Cardiac muscle cell (in vitro differentiated cells and primary cell): Measurements from ENCODE around the gene RBM24. TPM values are rescaled to one million over a fixed set of nuclear protein-coding genes. Genes with fewer than 3 reads are reported as not detected.

Source experiments
- DNase-seq, 2 donors: peaks; one replicate each; pipeline versions ENCODE4 v3.0.0 to v3.0.0-alpha.2; 2010 to 2017; ENCODE audit warnings: low read depth in 1 of 2, low spot score in 1 of 2
- H3K27ac ChIP-seq: fragments of 200-600 bp; sonication (generic); 2 replicates; pipeline ENCODE4 v1.5.1; 2016
- H3K27me3 ChIP-seq: fragments of 200-600 bp; sonication (generic); 2 replicates; pipeline ENCODE4 v1.6.0; 2016; ENCODE audit warnings: control low read depth
- H3K36me3 ChIP-seq: fragments of 200-600 bp; sonication (generic); 2 replicates; pipeline ENCODE4 v1.5.1; 2016; ENCODE audit warnings: control low read depth
- H3K4me1 ChIP-seq: fragments of 200-600 bp; sonication (generic); 2 replicates; pipeline ENCODE4 v1.8.1; 2017; ENCODE audit warnings: low read depth, mild to moderate bottlenecking, mixed run types
- H3K4me3 ChIP-seq: fragments of 200-600 bp; sonication (generic); 2 replicates; pipeline ENCODE4 v1.5.1; 2016; ENCODE audit warnings: mild to moderate bottlenecking
- H3K9me3 ChIP-seq: fragments of 200-600 bp; sonication (generic); 2 replicates; pipeline ENCODE4 v1.5.1; 2017; ENCODE audit warnings: low read depth, mild to moderate bottlenecking, control low read depth
- CTCF ChIP-seq: IDR thresholded peaks from 2 replicates; pipeline ENCODE4 v1.5.1; 2012; ENCODE audit warnings: low read depth, mild to moderate bottlenecking, low read length
- polyA plus RNA-seq: library from polyadenylated mRNA; unstranded; fragments of >200 nt; fragmentation: Nextera tagmentation; extraction: Ambion mirVana; gene quantifications from 2 replicates; pipeline ENCODE4 v1.2.1, GENCODE V29; 2016
- total RNA-seq: library from RNA; depleted of rRNA; stranded (reverse); fragments of >200 nt; gene quantifications from 2 replicates; pipeline ENCODE4 v1.2.3, GENCODE V29; 2016

RBM24 gene
- total and polyA plus RNA-seq, 2 experiments from 2014 or later = 190 to 316 TPM

- Histone ChIP-seq H3K27ac (peak overlapping the region; percentile 99), H3K27me3 (no peaks in the 10 kb centered on the region)
Observed at GRCh38 chr6:17278289-17279063, 2.7 kb upstream of the RBM24 start.

GRCh38 chr6:17280138-17280537, 1.0 kb upstream of the RBM24 start:
- Histone ChIP-seq H3K9me3 (no peaks in the 10 kb centered on the region), H3K4me3 (peak overlapping the region; percentile 97), H3K4me1 (peaks cover 38% of the 10 kb centered on the region), H3K36me3 (peaks cover 24% of the 10 kb centered on the region), H3K27me3 (no peaks in the 10 kb centered on the region), H3K27ac (peak overlapping the region; percentile 99)
- peak in 1 of 2 donors; percentile 51 for DNase-seq
- no peak for TF ChIP-seq CTCF

More at GRCh38 chr6:17278289-17279063, 2.7 kb upstream of the RBM24 start:
- H3K9me3 ChIP-seq = no peaks in the 10 kb centered on the region
- peaks cover 38% of the 10 kb centered on the region for H3K4me1 ChIP-seq
- TF ChIP-seq CTCF = no peak
- peak in 1 of 2 donors; percentile 44 for DNase-seq
- H3K4me3 ChIP-seq = peak overlapping the region; percentile 97
- H3K36me3 ChIP-seq = peaks cover 8% of the 10 kb centered on the region

GRCh38 chr6:17280552-17281090, 540 bp upstream of the RBM24 start:
- H3K27ac ChIP-seq = peak overlapping the region; percentile 99
- H3K27me3 ChIP-seq = no peaks in the 10 kb centered on the region
- DNase-seq = peak; percentile 31 to 94

GRCh38 chr6:17281497-17282481, 628 bp downstream of the RBM24 start:
- Histone ChIP-seq H3K4me1 (peaks cover 42% of the 10 kb centered on the region), H3K36me3 (peaks cover 39% of the 10 kb centered on the region), H3K4me3 (peak overlapping the region; percentile 97), H3K27me3 (no peaks in the 10 kb centered on the region), H3K9me3 (no peaks in the 10 kb centered on the region), H3K27ac (peak overlapping the region; percentile 99)
- peak in 1 of 2 donors; percentile 46 for DNase-seq
- no peak for TF ChIP-seq CTCF

More at GRCh38 chr6:17280552-17281090, 540 bp upstream of the RBM24 start:
- no peaks in the 10 kb centered on the region for H3K9me3 ChIP-seq
- peaks cover 29% of the 10 kb centered on the region for H3K36me3 ChIP-seq
- TF ChIP-seq CTCF = peak; percentile 3
- H3K4me3 ChIP-seq = peak overlapping the region; percentile 97
- peaks cover 41% of the 10 kb centered on the region for H3K4me1 ChIP-seq

- no peak for TF ChIP-seq CTCF
- DNase-seq = no peak
- H3K4me3 ChIP-seq = peak overlapping the region; percentile 97
- H3K4me1 ChIP-seq = peaks cover 42% of the 10 kb centered on the region
- peak overlapping the region; percentile 99 for H3K27ac ChIP-seq
- peaks cover 52% of the 10 kb centered on the region for H3K36me3 ChIP-seq
- no peaks in the 10 kb centered on the region for H3K9me3 ChIP-seq
- H3K27me3 ChIP-seq = no peaks in the 10 kb centered on the region
Observed at GRCh38 chr6:17283074-17283473, 1.9 kb downstream of the RBM24 start.
